GM10847 (cell line): ENCODE data around the gene DOCK4.

Experiments
- POLR2A ChIP-seq: IDR thresholded peaks from 2 replicates; pipeline ENCODE4 v1.6.1; 2011; ENCODE audit not compliant: insufficient read length; ENCODE audit errors: extremely low read depth

The DOCK4 gene

DNA sequence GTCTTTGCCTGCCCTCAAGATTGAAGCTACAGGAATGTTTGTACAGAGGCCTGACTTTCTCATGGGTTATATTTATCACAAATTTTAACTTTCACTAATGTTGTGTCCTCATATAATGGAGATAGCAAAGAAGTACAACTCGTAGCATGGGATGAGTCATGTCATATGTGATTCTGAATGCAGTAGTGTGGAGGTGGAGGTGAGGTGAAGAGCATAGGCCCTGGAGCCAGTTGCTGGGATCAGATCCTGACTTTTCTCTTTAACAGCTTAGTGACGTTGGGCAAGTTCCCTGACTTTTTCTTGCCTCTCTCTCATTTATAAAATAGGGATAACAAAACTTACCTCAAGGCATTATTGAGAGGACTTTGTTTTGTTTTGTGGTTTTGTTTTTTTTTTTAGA, 511.8 kb downstream of the DOCK4 start:
- no peak for TF ChIP-seq POLR2A

DNA sequence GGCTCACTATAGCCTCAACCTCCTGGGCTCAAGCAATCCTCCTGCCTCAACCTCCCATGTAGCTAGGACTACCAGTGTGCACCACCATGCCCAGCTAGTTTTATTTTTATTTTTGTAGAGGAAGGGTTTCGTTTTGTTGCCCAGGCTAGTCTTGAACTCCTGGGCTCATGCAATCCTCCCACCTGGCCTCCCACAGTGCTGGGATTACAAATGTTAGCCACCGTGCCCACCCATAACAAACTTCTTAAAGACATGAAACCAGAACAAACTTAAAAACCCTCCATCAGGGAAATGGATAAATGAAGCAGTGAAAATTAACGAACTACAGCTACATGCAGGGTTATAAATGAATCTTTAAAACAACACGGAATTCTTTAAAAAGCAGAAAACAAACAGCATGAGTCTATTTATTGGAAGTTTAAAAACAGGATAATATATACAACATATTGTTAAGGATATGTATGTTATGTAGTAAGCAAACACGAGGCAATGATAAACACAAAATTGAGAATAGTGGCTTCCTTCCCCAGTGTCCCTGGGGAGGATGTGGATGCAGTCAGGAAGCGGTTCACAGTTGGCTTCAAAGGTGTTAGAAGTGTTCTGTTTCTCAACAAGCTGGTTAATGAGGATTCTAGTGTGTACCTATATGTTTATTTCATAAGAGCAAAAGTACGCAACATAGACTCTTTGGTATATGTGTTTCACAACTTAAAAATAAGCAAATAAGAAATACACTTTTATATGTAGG, 515.7 kb downstream of the DOCK4 start:
- TF ChIP-seq POLR2A, result no peak

DNA sequence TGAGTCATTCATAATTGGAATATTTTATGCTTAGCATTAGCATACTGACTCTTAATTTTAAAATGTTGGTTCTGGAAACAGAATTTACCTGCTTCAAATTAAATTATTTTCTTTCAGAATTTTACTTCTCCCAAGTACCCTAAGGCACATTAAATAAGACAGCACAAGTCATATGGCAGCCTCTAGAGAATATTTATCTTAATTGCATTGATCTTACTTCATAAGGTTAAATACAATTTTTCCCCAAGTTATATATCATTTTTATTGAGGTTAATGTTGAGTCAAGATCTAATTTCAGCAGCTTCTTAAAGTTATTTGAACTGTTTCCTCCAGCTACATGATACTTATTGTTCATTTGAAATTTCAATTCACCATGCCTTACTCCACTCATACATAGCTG, 520.9 kb downstream of the DOCK4 start:
- TF ChIP-seq POLR2A, result no peak

DNA sequence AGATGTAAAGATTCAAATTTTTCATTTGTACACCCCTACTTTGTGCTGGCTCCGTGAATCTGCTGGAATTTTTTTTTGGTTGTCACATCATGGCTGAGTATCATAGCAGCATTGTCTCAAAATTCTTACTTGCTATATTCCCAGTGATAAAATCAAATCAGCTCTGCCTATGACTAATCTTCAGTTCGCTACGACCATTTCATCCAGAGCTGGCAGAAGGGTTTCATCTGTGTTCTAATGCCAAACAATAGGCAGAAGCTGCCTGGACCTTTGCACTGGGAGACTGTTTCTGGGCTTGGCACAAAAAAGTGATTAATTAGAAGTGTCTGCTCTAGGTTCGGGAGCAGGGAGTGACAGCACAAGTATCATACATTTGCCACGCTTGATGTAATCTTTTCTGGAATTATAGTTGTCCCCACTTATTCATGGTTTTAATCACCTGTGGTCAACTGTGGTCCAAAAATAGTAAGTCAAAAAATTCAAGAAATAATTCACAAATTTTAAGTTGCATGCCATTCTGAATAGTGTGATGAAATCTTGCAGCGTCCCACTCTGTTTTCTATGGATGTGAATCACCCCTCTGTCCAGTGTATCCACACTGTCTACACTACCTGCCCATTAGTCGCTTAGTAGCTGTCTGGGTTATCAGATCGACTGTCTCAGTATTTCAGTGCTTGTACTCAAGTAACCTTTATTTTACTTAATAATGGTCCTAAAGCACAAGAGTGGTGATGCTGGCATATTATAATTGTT, 523.4 kb downstream of the DOCK4 start:
- no peak for TF ChIP-seq POLR2A

DNA sequence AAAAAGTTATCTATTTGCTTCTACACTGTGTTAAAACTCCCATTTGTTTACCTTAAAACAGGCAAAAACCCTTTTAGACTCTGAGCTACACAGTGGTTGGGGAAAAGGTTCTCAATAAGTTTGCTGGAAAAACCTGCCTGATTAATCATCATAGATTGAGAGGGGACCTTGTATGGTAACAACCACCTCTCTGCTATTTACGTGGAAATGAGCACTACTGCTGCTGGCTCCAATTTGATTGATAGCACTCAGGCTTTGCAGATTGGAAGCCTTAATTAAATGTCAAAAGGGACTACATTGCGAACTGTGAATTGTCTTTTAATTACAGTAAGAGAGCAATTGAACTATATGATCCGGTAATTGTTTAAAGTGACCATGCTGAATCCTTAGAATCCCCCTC, 525.0 kb downstream of the DOCK4 start:
- no peak for TF ChIP-seq POLR2A

DNA sequence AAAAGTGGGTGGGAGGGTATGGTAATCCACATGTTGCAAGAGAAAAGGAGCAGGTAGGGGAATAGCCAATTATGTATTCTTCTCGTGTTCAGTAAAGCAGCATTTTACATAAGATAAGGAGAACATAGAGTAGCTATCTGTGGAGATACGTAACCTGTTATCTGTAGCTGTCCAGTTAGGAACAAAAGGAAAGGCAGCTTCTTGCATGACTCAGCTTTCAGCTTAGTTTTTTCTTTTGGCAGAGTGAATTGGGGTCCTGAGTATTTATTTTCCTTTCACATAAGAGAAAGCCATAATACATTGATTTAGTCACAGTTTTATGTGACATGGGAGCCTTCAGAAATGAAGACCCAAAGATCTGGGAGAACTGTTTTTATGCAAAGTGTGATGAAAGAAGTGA, 527.2 kb downstream of the DOCK4 start:
- no peak for TF ChIP-seq POLR2A

DNA sequence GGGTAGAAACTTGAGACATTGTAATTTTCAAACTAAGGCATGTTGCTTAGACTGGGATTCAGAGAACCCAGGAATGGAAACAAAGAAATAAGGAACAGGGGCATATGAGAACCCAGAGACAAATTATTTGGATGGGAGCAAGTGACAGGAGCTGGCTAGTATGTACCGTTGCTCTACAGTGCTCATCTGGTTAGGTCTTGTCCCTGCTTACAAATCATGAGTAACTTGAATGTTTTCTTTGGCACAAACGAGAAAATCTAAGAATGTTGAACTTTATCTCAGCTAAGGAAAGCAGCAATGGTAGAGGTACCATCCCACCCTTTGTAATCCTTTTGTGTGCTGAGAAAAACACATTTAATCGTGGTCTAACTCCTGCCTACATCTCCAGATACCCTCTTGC, 527.9 kb downstream of the DOCK4 start:
- TF ChIP-seq POLR2A, result no peak

DNA sequence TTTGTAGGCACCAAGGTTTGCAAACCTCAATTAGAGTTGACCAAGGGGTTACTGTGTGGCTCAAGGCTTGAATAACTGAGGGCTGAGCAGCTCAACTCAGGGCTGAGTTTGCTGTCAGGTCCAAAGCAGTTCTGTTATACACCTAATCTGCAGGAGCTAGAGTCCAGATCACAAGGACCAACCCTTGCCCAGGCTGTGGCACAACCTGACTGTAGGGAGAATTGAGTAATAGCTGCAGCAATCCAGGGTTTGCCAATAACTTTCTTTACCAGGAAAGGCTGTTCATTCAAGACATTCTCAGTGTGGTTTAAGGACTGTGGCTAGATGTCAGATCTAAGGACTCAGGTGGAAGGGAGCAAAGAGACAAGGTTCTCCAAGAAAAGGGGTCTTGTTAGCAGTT, 528.4 kb downstream of the DOCK4 start:
- TF ChIP-seq POLR2A, result no peak

DNA sequence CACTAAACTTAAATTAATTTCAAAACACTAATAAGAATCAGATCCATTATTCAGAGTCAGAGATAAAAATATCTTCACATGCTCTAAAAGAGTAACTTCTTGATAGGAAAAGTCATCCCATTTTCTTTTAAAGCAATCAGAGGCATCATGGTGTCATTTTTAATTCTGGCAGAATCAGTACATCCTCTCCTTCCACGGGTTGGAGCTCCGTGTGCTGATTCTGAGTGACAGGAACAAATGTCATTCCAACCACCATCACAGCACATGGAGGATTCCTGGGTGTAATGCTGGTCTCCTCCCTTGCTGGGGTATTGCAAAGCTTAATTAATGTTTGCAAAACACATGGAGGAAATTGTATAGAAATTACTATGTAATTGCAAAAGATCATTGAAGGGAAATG, 529.4 kb downstream of the DOCK4 start:
- TF ChIP-seq POLR2A, result no peak
